IMR-90 (cell line): Measurements from ENCODE around the gene SGSM2. TPM values are rescaled to one million over a fixed set of nuclear protein-coding genes. Genes with fewer than 3 reads are reported as not detected.

Experiments used
- ATAC-seq: fragments of 200-7000 bp; cut with Tn5 transposase; 2 replicates; pipeline ENCODE4 v1.9.1; 2020; ENCODE audit warnings: low read depth, mild to moderate bottlenecking, moderate library complexity
- BruUV-seq: library from RNA; stranded (reverse); fragments of 400-500 nt; replicated peaks from 2 replicates; lab custom pipeline; 2021; lab: Mats Ljungman, UMichigan
- CTCF ChIA-PET: fragments of 300-600 bp; formaldehyde crosslinking; extraction: SDS; loops from one replicate; lab custom pipeline; 2021; ENCODE audit warnings: antibody characterized with exemption; lab: Yijun Ruan, JAX
- POLR2A ChIA-PET: fragments of 300-600 bp; sonication (Branson Sonifier 250); formaldehyde crosslinking; loops from one replicate; lab custom pipeline; 2022; ENCODE audit warnings: antibody characterized with exemption; ENCODE audit not compliant: unreplicated experiment; lab: Charles Lee
- DNase-seq: peaks from one replicate; pipeline ENCODE4 v3.0.0; 2013
- H2AFZ ChIP-seq: replicated peaks from 2 replicates; pipeline ENCODE3; 2013; ENCODE audit warnings: low read length, mild to moderate bottlenecking; ENCODE audit not compliant: poor library complexity
- H2AK5ac ChIP-seq: 2 replicates; pipeline ENCODE4 v1.6.1; 2013; ENCODE audit warnings: low read depth, low read length, inconsistent platforms
- H2AK9ac ChIP-seq: replicated peaks from 2 replicates; pipeline ENCODE3; 2013; ENCODE audit warnings: mild to moderate bottlenecking, low read depth, low read length, moderate library complexity; ENCODE audit not compliant: poor library complexity
- H2BK120ac ChIP-seq: 2 replicates; pipeline ENCODE4 v1.6.1; 2013; ENCODE audit warnings: low read depth, low read length, inconsistent platforms
- H2BK15ac ChIP-seq: 3 replicates; pipeline ENCODE4 v1.6.1; 2013; ENCODE audit warnings: low read depth, low read length, inconsistent platforms
- H2BK20ac ChIP-seq: 2 replicates; pipeline ENCODE4 v1.6.1; 2013; ENCODE audit warnings: low read depth, mild to moderate bottlenecking, inconsistent platforms, low read length, moderate library complexity
- H2BK5ac ChIP-seq: 2 replicates; pipeline ENCODE4 v1.6.1; 2013; ENCODE audit warnings: mild to moderate bottlenecking, low read depth, low read length, inconsistent platforms; ENCODE audit not compliant: poor library complexity, severe bottlenecking
- H3K14ac ChIP-seq: replicated peaks from 2 replicates; pipeline ENCODE4 v1.6.1; 2013; ENCODE audit warnings: low read depth, low read length, inconsistent platforms
- H3K18ac ChIP-seq: 2 replicates; pipeline ENCODE4 v1.6.1; 2013; ENCODE audit warnings: low read depth, low read length, control low read depth
- H3K23ac ChIP-seq: 2 replicates; pipeline ENCODE4 v1.6.1; 2013; ENCODE audit warnings: low read depth, low read length, inconsistent platforms
- H3K27ac ChIP-seq: 2 replicates; pipeline ENCODE4 v1.5.1; 2013; ENCODE audit warnings: mild to moderate bottlenecking, control low read depth, low read length; ENCODE audit not compliant: insufficient read depth
- H3K27me3 ChIP-seq: 2 replicates; pipeline ENCODE4 v1.6.1; 2013; ENCODE audit warnings: low read length; ENCODE audit not compliant: control insufficient read depth, insufficient read depth
- H3K36me3 ChIP-seq: 2 replicates; pipeline ENCODE4 v1.6.1; 2013; ENCODE audit warnings: low read length, mixed read lengths; ENCODE audit not compliant: control insufficient read depth, insufficient read depth
- H3K4ac ChIP-seq: 2 replicates; pipeline ENCODE4 v1.6.1; 2013; ENCODE audit warnings: low read depth, low read length, inconsistent platforms
- H3K4me1 ChIP-seq: 2 replicates; pipeline ENCODE4 v1.6.1; 2013; ENCODE audit warnings: low read length, mixed read lengths; ENCODE audit not compliant: control insufficient read depth, insufficient read depth
- H3K4me2 ChIP-seq: 2 replicates; pipeline ENCODE4 v1.6.1; 2013; ENCODE audit warnings: low read depth, mild to moderate bottlenecking, control low read depth, low read length, moderate library complexity
- H3K4me3 ChIP-seq: 2 replicates; pipeline ENCODE4 v1.5.1; 2013; ENCODE audit warnings: low read depth, mild to moderate bottlenecking, control low read depth, low read length, moderate library complexity; ENCODE audit not compliant: insufficient read depth
- H3K56ac ChIP-seq: 2 replicates; pipeline ENCODE4 v1.6.1; 2013; ENCODE audit warnings: low read length, inconsistent platforms; ENCODE audit not compliant: insufficient read depth; ENCODE audit errors: extremely low read depth
- H3K79me1 ChIP-seq, 2 experiments: 2 replicates each; pipeline ENCODE4 v1.6.1; 2013; ENCODE audit warnings: low read length in 2 of 2, inconsistent platforms in 1 of 2, low read depth in 1 of 2
- H3K9ac ChIP-seq: 2 replicates; pipeline ENCODE4 v1.6.1; 2013; ENCODE audit warnings: low read depth, low read length, control low read depth
- H3K9me1 ChIP-seq: 2 replicates; pipeline ENCODE4 v1.6.1; 2013; ENCODE audit warnings: low read length, inconsistent platforms; ENCODE audit not compliant: insufficient read depth
- H3K9me3 ChIP-seq: 2 replicates; pipeline ENCODE4 v1.6.1; 2013; ENCODE audit warnings: low read length; ENCODE audit not compliant: control insufficient read depth, insufficient read depth
- H4K20me1 ChIP-seq: 2 replicates; pipeline ENCODE4 v1.6.1; 2013; ENCODE audit warnings: low read length, inconsistent platforms; ENCODE audit not compliant: insufficient read depth
- H4K5ac ChIP-seq: 2 replicates; pipeline ENCODE4 v1.6.1; 2013; ENCODE audit warnings: mild to moderate bottlenecking, low read depth, low read length, control low read depth
- H4K8ac ChIP-seq, 2 experiments: 2 replicates each; pipeline ENCODE4 v1.6.1; 2013; ENCODE audit warnings: low read depth in 2 of 2, low read length in 2 of 2, control low read depth in 1 of 2, inconsistent platforms in 1 of 2
- H4K91ac ChIP-seq: 2 replicates; pipeline ENCODE4 v1.6.1; 2013; ENCODE audit warnings: low read depth, low read length, inconsistent platforms; ENCODE audit not compliant: insufficient read depth
- CEBPB ChIP-seq: IDR thresholded peaks from 2 replicates; pipeline ENCODE4 v1.6.1; 2012; ENCODE audit warnings: low read depth, low read length, improper control_type of control experiment
- CHD1 ChIP-seq: IDR thresholded peaks from 2 replicates; pipeline ENCODE4 v1.6.1; 2012; ENCODE audit warnings: low read depth, low read length, improper control_type of control experiment
- ELK1 ChIP-seq: fragments of 150-350 bp; IDR thresholded peaks from 2 replicates; pipeline ENCODE4 v1.6.1; 2016; ENCODE audit warnings: low read depth, mild to moderate bottlenecking, low read length, moderate library complexity, borderline replicate concordance
- FOS ChIP-seq: fragments of 150-350 bp; IDR thresholded peaks from 2 replicates; pipeline ENCODE4 v1.6.1; 2016; ENCODE audit warnings: low read depth, low read length
- MAFK ChIP-seq: IDR thresholded peaks from 2 replicates; pipeline ENCODE4 v1.6.1; 2012; ENCODE audit warnings: low read depth, low read length, improper control_type of control experiment
- MAZ ChIP-seq: IDR thresholded peaks from 2 replicates; pipeline ENCODE4 v1.6.1; 2012; ENCODE audit warnings: low read depth, mild to moderate bottlenecking, low read length, improper control_type of control experiment, moderate library complexity, borderline replicate concordance
- MXI1 ChIP-seq: IDR thresholded peaks from 2 replicates; pipeline ENCODE4 v1.6.1; 2012; ENCODE audit warnings: low read depth, mild to moderate bottlenecking, low read length, moderate library complexity, borderline replicate concordance
- NFE2L2 ChIP-seq: fragments of 150-350 bp; IDR thresholded peaks from 2 replicates; pipeline ENCODE4 v1.6.1; 2016; ENCODE audit warnings: low read depth, mild to moderate bottlenecking, low read length
- RCOR1 ChIP-seq: IDR thresholded peaks from 2 replicates; pipeline ENCODE4 v1.6.1; 2012; ENCODE audit warnings: mild to moderate bottlenecking, low read length, improper control_type of control experiment; ENCODE audit not compliant: insufficient replicate concordance
- SMC3 ChIP-seq: fragments of 150-350 bp; IDR thresholded peaks from 2 replicates; pipeline ENCODE4 v1.6.1; 2016; ENCODE audit warnings: low read depth, mild to moderate bottlenecking, antibody characterized with exemption, low read length, moderate library complexity
- USF2 ChIP-seq: fragments of 150-350 bp; IDR thresholded peaks from 2 replicates; pipeline ENCODE4 v1.6.1; 2017; ENCODE audit warnings: mild to moderate bottlenecking, antibody characterized with exemption, low read length, low read depth
- WGBS, 2 experiments: methylation state at CpG; one replicate each; pipeline versions ENCODE4 v1.1.5 to v1.1.7; 2013; ENCODE audit warnings: missing lambda C conversion rate in 2 of 2; ENCODE audit not compliant: insufficient read length in 1 of 2; ENCODE audit errors: extremely low coverage in 2 of 2; 5-methylcytosine and 5-hydroxymethylcytosine counted together
- dilution Hi-C: fragments of 300-500 bp; cut with HindIII; formaldehyde crosslinking; loops from one replicate; pipeline ENCODE4 v1.14.3; 2018; ENCODE audit warnings: low sequenced_read_pairs; ENCODE audit not compliant: unreplicated experiment
- in situ Hi-C: fragments of 300-500 bp; cut with MboI; formaldehyde crosslinking; loops from 3 replicates; pipeline ENCODE4 v1.14.3; 2019; ENCODE audit warnings: low sequenced_read_pairs, inconsistent platforms, mixed read lengths
- intact Hi-C: fragments of 100-400 bp; cut with micrococcal nuclease; formaldehyde crosslinking; loops from 2 replicates; pipeline ENCODE4 v1.10.0; 2022
- polyA plus RNA-seq, 3 experiments: library from polyadenylated mRNA; depleted of rRNA; stranded (reverse); fragments of >200 nt; gene quantifications; 2 replicates each; pipeline ENCODE4 v1.2.3, GENCODE V29; 2012; ENCODE audit warnings: low replicate concordance in 1 of 3
- total RNA-seq: library from RNA; depleted of rRNA; stranded (reverse); fragments of >200 nt; gene quantifications from 2 replicates; pipeline ENCODE4 v1.2.3, GENCODE V29; 2012

The SGSM2 gene
- total and polyA plus RNA-seq, 2 of the 4 experiments (the other 2 are of a cell fraction), result 13.6 to 81.2 TPM

- CTCF ChIA-PET, result interaction anchor here (3.2 kb wide), 1 partner anchor 33 kb away, joined by 64 read pairs; no protein-coding TSS in a partner anchor
- in situ Hi-C loops, result no loop called here
- H2BK15ac ChIP-seq, result no peak overlapping the region
Observed at GRCh38 chr17:2384439-2385127, 47.3 kb downstream of the SGSM2 start.

More at GRCh38 chr17:2384439-2385127, 47.3 kb downstream of the SGSM2 start:
- DNase-seq (no peak), ATAC-seq (no peak)
- H3K4me1 ChIP-seq, result peaks cover 2% of the 10 kb centered on the region; the same call in 1 of the 2 replicates
- POLR2A ChIA-PET, result no interaction called here
- H2BK20ac ChIP-seq, result no peak overlapping the region
- 40% methylated on average over 1 of the region's 22 CpGs; no CpG with 5 or more reads in 1 of the 2 experiments for WGBS, 2 experiments
- H4K5ac ChIP-seq, result no peak overlapping the region
- peak overlapping the region; percentile 21; the same call in 1 of the 2 replicates for H2AK5ac ChIP-seq
- no peak overlapping the region for H3K4me3 ChIP-seq
- H3K79me1 ChIP-seq, result peaks cover 3 to 17% of the 10 kb centered on the region in 2 experiments; a peak in 2 of 4 replicates
- no peaks in the 10 kb centered on the region for H3K9me3 ChIP-seq
- BruUV-seq, result TSS peak; percentile 59
- no peaks in the 10 kb centered on the region for H3K27me3 ChIP-seq
- H3K9me1 ChIP-seq, result no peaks in the 10 kb centered on the region
- H3K4ac ChIP-seq, result no peak overlapping the region
- H3K9ac ChIP-seq, result no peak overlapping the region
- H3K27ac ChIP-seq, result no peak overlapping the region
- H3K14ac ChIP-seq, result no peak overlapping the region
- no peak overlapping the region for H2BK120ac ChIP-seq
- H4K8ac ChIP-seq, result no peak overlapping the region
- dilution Hi-C loops, result no loop called here
- no peak overlapping the region for H3K56ac ChIP-seq
- no peak overlapping the region for H2BK5ac ChIP-seq
- H2AK9ac ChIP-seq, result no peak overlapping the region
- no peak overlapping the region for H3K23ac ChIP-seq
- peak overlapping the region; percentile 12 for H2AFZ ChIP-seq
- no peak overlapping the region for H3K18ac ChIP-seq
- H3K36me3 ChIP-seq, result peaks cover 45% of the 10 kb centered on the region
- intact Hi-C loops, result no loop called here
- H3K4me2 ChIP-seq, result no peak overlapping the region
- peaks cover 17% of the 10 kb centered on the region for H4K20me1 ChIP-seq
- TF ChIP-seq MAZ (no peak), USF2 (no peak), FOS (no peak), MAFK (no peak), CHD1 (no peak), NFE2L2 (no peak), ELK1 (no peak), SMC3 (no peak), MXI1 (no peak), RCOR1 (no peak), CEBPB (no peak)
- H4K91ac ChIP-seq, result no peak overlapping the region
